HG03139 (cell line): Measurements from ENCODE around the gene SMIM10.
"Not testable (repeated sequence)": the region's sequence is repeated elsewhere in the genome, so short reads cannot be mapped to it uniquely, and the experiment has no call there.

Source experiments
- ATAC-seq: cut with Tn5 transposase; IDR thresholded peaks from one replicate; pipeline ENCODE4 v1.9.1; 2021; ENCODE audit not compliant: unreplicated experiment

The SMIM10 gene

DNA sequence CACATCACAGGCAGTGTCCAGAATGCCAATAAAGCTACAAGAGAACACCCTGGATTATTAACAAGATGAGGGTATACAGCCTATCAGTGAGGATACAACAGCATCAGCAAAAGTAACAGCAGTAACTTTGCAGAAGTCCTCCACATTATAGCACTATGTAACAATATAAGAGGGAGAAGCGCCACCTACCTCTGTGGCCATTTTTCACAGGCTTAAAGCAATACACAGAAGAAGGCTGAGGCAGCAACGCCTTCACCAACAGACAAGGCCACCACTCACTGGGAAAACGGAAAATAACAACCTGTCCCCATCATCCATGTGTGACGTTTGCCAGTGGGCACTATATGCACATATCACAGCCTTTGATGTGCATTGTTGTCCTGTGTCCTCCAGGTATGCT, 19.0 kb downstream of the SMIM10 start:
- no peak for ATAC-seq

DNA sequence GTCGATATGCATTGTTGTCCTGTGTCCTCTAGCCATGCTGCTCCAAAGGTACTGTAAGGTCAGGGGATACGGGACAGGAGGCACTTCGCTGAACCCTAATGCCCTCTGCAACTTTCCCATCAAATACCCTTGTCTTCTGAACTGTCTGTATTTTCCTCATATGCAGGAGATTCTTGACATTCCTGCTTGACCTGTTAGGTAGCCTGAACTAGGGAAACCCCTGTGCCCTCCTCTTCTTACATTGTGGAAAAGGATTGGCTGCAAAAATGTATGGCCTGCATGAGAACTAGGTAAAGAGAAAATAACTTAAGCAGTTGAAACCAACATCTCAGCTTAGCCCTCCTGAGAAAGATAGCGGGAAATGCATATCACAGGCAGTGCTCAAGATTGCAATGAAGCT, 20.1 kb downstream of the SMIM10 start:
- ATAC-seq, result no peak

DNA sequence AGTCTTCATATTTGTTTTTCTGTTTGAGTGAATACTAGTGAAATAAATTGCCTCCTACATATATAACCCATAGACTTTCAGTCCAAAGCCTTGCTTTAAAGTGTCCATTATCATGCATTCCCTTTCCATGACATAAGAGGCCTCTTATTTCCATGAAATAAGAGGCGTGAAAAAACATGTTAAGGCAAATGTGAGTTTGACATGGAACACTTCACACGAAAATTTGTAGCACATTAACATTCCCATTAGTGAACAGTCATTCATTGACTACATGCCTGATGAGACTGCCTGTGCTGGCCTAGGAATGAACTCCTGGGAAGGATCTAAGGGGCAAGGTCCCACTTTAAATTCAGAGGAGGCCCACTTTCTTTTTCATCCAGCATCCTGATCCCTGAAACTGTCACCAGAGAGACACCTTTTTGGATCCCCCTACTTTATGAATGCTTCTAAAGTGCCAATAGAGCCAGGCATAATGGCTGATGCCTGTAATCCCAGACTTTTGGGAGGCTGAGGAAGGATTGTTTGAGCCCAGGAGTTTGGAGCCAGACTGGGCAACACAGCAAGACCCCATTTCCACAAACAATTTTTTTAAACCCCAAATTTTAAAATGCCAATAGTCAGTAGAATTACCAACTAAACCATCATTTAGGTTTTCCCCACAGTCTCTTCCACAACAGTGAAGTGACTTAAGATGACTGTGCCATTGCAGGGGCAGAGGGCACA, 24.9 kb downstream of the SMIM10 start:
- no peak for ATAC-seq

DNA sequence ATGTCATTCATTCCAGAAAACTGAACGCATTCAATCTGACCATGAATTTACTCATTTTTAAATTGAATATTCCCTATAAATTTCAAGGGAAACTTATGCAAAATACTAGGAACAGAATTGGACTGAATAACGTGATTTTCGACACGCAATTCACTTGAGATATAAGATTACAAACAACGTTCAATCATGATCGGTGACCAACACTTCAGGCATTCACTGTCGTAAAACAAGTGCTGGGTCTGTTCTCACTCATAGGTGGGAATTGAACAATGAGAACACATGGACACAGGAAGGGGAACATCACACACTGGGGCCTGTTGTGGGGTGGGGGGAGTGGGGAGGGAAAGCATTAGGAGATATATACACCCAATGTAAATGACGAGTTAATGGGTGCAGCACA, 29.1 kb downstream of the SMIM10 start:
- not testable (repeated sequence) for ATAC-seq

DNA sequence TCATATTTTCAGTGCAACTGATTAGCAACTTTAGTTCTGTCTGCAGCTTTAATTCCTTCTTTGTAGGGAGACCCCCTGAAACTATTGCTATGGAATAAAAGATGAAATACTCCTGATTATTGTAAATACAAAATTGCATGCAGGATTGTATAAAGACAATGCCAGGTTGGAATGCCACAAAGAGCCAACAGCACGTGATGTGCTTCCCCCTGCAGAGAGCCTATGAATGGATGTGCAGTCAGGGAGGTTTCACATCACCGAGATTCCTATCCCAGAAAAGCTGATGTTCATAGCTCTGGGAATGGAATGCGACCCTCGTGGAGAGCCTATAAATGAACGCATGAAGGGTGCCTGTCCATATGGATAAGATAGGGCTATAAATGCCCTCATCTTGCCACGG, 33.0 kb downstream of the SMIM10 start:
- ATAC-seq, result not testable (repeated sequence)

DNA sequence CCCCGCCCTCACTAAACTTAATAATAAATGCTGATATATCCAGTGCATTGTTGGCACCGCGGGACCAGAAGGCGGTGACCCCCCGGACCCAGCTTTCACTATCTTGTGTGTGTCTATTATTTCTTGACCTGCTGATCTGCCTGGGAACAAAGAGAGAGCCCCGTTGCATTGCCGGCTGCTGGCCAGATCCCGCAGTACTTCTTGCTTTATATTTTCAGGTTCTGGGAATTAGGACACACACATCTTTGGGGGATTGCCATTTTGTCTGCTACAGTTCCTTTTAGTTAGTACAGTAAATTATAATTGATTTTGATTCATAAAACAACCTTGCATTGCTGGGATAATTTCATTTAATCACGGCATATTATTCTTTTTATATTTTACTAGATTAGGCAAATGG, 33.7 kb downstream of the SMIM10 start:
- ATAC-seq, result no peak

DNA sequence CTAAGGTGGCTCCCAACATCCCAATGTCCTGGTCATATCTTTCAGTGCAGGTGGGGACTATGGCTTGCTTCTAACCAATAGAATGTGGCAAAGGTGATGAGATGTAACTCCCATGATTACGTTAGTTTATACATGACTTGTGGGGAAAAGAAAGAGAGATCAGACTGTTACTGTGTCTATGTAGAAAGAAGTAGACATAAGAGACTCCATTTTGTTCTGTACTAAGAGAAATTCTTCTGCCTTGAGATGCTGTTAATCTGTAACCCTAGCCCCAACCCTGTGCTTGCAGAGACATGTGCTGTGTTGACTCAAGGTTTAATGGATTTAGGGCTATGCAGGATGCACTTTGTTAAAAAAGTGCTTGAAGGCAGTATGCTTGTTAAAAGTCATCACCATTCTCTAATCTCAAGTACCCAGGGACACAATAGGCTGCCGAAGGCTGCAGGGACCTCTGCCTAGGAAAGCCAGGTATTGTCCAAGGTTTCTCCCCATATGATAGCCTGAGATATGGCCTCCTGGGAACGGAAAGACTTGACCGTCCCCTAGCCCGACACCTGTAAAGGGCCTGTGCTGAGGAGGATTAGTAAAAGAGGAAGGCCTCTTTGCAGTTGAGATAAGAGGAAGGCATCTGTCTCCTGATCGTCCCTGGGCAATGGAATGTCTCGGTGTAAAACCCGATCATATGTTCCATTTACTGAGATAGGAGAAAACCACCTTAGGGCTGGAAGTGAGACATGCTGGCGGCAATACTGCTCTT, 39.6 kb downstream of the SMIM10 start:
- not testable (repeated sequence) for ATAC-seq

DNA sequence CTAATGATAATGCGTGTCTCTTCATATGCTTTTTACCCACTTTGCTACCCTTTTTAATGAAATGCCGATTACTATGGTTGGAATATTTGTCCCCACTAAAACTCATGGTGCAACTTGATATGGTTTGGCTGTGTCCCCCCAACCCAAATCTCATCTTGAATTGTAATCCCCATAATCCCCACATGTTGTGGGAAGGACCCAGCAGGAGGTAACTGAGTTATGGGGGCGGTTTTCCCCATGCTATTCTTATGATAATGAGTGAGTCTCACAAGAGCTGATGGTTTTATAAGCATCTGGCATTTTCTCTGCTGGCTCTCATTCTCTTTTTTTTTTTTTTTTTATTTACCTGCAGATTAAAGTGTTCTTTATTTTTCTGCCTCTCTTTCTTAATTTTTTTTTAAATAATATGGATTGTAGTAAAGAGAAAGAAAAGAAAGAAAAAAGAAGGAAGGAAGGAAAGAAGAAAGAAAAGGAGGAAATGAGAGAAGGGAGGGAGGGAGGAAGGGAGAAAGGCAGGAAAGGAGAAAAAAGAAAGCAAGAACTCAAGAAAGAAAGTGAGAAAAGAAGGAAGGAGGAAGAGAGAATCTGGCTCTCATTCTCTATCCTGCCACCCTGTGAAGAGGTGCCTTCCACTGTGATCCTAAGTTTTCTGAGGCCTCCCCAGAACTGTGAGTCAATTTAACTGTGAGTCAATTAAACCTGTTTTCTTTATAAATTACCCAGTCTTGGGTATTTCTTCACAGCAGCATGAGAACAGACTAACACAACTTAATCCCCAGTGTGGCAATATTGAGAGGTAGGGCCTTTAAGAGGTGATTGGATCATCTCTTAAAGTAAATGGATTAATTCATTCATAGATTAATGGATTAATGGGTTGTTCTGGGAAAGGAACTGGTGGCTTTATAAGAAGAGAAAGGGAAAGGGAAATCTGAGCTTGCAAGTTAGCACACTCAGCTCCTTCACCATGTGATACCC, 50.6 kb downstream of the SMIM10 start:
- not testable (repeated sequence) for ATAC-seq
